Vagina (tissue), 2 donors: ENCODE measurements around the gene ZNF664.

Experiments used
- POLR2A ChIP-seq, 2 donors: fragments of 450-650 bp; IDR thresholded peaks; one replicate each; pipeline ENCODE4 v1.6.1; 2017; ENCODE audit warnings: antibody characterized with exemption in 2 of 2, mild to moderate bottlenecking in 2 of 2, moderate library complexity in 2 of 2
- POLR2AphosphoS5 ChIP-seq, 2 donors: sonication (generic); formaldehyde crosslinking; IDR thresholded peaks; one replicate each; pipeline ENCODE4 v1.9.0; 2017; ENCODE audit warnings: antibody characterized with exemption in 2 of 2, mild to moderate bottlenecking in 2 of 2, low read depth in 1 of 2; ENCODE audit not compliant: insufficient read depth in 1 of 2
- TF ChIP-seq, protein P1 (sequence below), 3 experiments: fragments of 450-650 bp in 2 of 3; fragments of 200-600 bp in 1 of 3; sonication (generic) in 1 of 3; IDR thresholded peaks; one replicate each; pipeline ENCODE4 v1.5.1; 2017 to 2019; ENCODE audit warnings: antibody characterized with exemption in 3 of 3, mild to moderate bottlenecking in 2 of 3, moderate library complexity in 2 of 3

DNA sequence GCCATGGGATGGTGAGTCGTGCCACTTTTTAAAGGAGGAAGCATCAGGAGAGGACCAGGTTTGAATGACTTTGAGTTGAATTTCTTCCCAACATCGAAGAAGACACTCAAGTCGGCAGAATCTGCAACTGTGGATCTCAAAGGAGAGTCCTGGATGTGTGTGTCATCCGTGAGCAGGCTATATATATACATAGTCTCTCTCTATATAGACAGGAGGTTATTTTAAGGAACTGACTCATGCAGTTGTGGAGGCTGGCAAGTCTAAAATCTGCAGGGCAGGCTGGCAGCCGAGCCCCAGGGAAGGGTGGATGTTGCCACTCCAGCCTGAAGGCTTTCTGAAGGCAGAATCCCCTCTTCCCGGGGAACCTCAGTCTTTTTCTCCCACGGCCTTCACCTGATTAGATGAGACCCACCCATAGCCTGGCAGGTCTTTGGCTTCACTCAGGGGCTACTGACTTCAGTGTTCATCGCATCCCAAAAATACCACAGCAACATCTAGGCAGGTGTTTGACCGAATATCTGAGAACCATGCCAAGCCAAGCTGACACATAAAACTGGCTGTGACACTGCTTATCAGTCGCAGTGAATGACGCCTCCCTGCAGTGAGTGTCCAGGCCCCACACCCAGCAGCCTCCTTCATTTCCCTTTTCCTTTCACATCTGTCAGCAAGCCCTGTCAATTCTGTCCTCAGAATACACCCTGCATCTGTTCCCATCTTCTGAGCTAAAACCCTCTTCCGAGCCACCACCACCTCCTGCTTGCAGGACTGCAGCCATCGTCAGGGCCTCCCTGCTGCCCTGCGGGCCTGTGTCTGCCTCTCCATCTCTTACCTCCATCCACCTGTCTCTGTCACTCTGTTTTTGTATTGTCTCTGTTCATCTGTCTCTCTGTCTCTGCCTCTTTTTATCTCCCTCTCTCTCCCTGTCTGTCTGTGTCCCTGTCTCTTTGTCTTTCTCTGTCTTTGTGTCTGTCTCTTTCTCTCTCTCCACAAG is 54.0 kb downstream of the ZNF664 start:
- TF ChIP-seq POLR2AphosphoS5 (IDR thresholded peaks at IDR 0.05; ENCODE audit: insufficient read depth in 1 of 2, low read depth in 1 of 2) (no peak), POLR2A (IDR thresholded peaks at IDR 0.05) (no peak)
- TF ChIP-seq, protein P1, sequence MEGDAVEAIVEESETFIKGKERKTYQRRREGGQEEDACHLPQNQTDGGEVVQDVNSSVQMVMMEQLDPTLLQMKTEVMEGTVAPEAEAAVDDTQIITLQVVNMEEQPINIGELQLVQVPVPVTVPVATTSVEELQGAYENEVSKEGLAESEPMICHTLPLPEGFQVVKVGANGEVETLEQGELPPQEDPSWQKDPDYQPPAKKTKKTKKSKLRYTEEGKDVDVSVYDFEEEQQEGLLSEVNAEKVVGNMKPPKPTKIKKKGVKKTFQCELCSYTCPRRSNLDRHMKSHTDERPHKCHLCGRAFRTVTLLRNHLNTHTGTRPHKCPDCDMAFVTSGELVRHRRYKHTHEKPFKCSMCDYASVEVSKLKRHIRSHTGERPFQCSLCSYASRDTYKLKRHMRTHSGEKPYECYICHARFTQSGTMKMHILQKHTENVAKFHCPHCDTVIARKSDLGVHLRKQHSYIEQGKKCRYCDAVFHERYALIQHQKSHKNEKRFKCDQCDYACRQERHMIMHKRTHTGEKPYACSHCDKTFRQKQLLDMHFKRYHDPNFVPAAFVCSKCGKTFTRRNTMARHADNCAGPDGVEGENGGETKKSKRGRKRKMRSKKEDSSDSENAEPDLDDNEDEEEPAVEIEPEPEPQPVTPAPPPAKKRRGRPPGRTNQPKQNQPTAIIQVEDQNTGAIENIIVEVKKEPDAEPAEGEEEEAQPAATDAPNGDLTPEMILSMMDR (IDR thresholded peaks at IDR 0.05) = no peak
